Germinal center (tissue), 1 donor: ENCODE measurements around the gene NDE1.

Experiments
- DNase-seq: peaks from one replicate; pipeline ENCODE4 v3.0.0; 2012; ENCODE audit warnings: mixed read lengths, low spot score

The NDE1 gene

GRCh38 chr16:15769239-15769638, 119.2 kb downstream of the NDE1 start:
- no peak for DNase-seq

GRCh38 chr16:15770107-15770506, 120.1 kb downstream of the NDE1 start:
- DNase-seq = no peak

DNA sequence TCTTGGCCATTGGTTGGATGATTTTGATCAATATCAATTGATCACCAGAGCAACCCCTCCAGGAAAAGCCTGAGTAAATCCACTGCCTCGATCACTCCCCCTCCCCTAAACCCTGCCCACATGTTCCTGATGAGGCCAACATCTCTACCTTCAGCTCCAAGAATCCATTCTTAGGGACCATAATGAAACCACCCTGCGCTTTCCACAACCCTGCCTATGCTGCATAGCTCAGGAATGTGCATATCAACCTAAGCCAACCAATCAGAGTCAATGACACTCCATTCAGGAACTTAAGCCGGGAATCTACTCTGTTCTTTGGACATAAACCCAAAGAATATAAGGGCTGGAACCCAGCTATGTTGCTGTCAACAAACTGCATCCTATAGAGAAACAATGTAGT, 120.5 kb downstream of the NDE1 start:
- DNase-seq = no peak

DNA sequence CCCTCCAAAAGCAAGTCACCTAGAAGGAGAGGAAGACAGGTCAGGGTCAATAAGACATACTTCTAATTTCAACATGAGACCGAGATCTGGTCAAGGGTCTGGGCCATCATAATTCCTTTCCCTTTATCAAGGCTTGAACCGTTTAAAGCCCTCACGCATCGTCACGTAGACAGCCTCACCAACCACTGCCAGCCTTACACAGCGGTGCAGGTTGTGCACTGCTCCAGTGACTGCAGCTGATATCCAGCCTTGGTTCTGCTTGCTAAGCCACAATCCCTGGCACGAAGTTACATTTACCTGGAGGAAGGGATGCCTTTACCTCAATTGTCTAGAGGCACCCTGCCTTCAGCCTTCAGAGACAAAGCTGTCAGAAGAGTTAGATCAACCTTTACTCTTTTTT, 121.6 kb downstream of the NDE1 start:
- DNase-seq = no peak

- no peak for DNase-seq
These were observed 122.7 kb downstream of the NDE1 start for GRCh38 chr16:15772579-15773293.

DNA sequence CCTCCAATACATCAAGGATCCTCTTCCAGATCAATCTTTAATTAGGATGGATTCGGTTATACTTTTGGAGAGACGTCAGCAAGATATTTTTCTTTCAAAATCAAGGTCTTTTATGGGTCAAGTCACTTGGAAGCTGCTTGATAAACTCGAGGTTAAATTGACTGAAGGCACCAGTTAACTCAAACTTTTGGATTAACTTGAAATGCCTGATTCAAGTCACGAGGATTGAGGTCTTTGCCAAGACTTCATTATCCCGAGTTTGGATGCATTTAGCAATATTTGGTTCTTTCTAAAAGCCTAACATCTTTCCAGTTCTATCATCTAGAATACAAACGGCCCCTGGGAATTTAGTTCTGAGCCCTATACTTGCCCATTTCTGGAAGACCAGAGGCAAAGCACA, 123.9 kb downstream of the NDE1 start:
- DNase-seq = no peak

- DNase-seq = peak; percentile 29
These were observed 125.2 kb downstream of the NDE1 start for GRCh38 chr16:15775209-15775608.

GRCh38 chr16:15775663-15776304, 125.7 kb downstream of the NDE1 start:
- no peak for DNase-seq
